ENCODE results near the gene CTSS.
A peak's percentile ranks its signal among the peaks of the same experiment; 100 is the strongest.

The CTSS gene

DNA sequence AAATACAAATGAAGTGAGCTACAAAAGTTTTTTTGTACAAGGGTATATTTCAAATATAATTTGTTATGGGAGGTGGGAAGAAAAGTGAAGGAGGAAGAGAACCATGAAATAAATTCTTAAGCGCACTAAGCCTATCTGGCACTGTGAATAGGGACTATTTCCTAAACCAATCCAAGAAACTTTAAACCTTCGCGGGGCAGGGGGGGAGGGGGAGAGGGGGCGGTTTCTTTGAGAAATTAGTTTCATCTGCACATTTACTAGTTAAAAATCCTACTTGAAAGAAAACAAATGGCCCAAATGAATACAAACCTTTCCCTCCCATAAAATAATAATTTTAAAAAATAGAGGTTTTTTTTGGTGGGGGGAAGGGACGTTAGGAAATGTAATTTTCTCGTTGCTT is 69.0 kb downstream of the CTSS start:
- no peak for DNase-seq

DNA sequence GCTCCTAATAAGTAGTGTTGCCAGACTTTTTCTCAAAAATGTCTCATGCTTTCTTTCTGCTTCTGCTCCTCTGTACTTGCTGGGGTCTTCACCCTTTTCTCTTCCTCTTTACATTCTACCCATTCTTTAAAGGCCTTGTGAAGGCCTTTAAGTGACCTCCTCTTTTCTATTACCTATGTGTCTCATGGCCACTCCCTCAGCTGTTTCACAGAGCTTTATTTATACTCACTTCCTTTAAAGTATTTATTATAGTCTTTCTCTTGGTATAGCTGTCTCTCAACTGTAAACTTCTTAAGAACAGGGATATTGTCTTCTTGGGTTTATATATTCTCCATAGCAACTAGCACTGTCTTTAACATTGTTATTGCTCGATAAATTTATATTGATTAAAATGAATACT is 69.4 kb downstream of the CTSS start:
- DNase-seq, result peak; percentile 3

DNA sequence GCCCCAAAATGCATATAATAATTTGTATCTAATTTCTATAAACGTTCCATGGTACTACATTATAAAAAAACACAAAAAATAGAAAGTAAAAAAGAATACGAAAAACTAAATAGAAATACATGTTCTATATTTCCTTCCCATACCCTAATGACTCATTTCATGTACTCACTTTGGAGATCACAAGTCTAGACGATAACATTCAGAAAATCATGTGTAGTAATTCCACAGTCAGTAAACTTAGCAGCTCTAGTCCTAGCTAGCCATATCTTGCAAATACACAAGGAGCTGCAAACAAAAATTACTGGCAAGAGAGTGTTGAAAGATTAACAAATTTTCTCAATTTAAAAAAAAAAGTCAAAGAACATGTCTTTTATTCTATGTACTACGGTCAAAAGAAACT is 70.0 kb downstream of the CTSS start:
- no peak for DNase-seq

DNA sequence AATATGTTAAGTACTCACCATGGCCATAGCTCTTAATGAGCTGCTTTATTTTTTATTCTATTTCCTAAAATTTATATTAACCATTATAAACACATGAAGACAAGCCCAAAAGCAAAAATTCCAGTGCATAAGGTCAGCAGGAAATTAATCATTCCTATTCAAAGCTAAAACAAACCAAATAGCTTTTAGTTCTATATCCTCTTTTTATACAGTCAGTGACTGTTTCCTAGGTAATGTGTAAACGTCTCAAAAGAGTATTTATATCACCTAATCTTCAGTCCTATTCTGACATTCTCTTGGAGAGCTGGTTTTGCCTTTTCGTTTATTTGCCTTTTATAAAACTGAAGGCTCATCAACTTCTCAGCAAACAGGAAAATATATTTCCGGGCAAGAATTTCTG is 72.9 kb downstream of the CTSS start:
- no peak for DNase-seq

DNA sequence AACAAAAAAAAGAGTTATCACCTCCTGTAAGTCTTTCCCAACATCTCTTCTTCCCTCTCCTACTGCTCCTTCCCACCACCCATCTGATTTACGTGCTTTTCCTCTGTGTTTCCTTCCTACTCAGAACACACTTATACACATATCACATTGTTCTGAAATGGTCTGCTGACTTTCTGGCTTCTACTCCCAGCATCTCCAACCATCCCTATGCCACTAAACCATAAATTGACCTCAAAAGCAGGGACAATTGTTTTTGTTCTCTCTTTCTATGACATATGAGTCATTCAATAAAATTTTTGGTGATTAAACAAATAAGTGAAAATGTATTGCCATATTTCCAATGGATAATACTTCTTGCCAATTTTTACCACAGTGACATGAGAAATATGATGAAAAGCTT is 76.8 kb downstream of the CTSS start:
- DNase-seq, result no peak

DNA sequence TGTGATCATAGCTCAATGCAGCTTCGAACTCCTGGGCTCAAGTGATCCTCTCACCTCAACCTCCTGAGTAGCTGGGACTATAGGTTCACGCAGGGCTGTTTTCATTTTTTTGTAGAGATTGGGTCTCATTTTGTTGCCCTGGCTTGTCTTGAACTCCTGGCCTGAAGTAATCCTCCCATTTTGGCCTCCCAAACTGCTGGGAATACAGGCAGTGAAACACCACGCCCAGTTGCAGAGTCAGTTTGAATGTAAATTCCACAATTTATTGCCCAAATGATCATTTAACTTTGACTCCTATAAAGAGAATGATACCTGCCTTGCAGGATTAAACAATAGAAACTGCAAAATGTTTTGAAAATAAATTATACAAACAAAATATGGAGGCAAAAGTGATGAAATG is 79.3 kb downstream of the CTSS start:
- no peak for DNase-seq

DNA sequence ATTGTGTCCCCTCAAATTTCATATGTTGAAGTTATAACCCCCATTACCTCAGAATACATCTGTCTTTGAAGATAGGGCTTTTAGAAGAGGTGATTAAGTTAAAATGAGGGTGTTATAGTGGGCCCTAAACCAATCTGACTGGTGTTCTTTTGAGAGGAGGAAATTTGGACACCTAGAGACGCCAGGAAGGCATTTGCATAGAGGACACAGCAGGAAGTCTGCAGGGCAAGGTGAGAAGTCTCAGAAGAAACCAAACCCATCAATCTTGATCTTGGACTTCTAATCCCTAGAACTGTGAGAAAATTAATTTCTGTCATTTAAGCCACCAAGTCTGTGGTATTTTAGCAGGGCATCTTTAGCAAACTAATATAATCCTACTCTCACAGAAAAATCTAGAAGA is 81.7 kb downstream of the CTSS start:
- DNase-seq, result peak; percentile 35
